GM12878 (cell line): ENCODE data around the gene HYOU1.

Experiments used
- CBX5 ChIP-seq: sonication (generic); IDR thresholded peaks from 2 replicates; pipeline ENCODE4 v1.6.1; 2016; ENCODE audit warnings: low read depth, moderate library complexity, mild to moderate bottlenecking, inconsistent platforms
- JUND ChIP-seq: IDR thresholded peaks from 2 replicates; pipeline ENCODE4 v1.6.1; 2012; ENCODE audit warnings: low read depth, mild to moderate bottlenecking, low read length, improper control_type of control experiment, moderate library complexity
- POLR2A ChIP-seq: IDR thresholded peaks from 2 replicates; pipeline ENCODE4 v1.6.1; 2011; ENCODE audit warnings: low read depth, mild to moderate bottlenecking, low read length

GRCh38 chr11:119081682-119082260 lies 24.8 kb upstream of the HYOU1 start:
- TF ChIP-seq CBX5 = no peak
- no peak for TF ChIP-seq POLR2A
- no peak for TF ChIP-seq JUND
